ENCODE results near the gene TSSC4. TPM values are rescaled to one million over a fixed set of nuclear protein-coding genes. Genes with fewer than 3 reads are reported as not detected.

The TSSC4 gene
- total and polyA plus RNA-seq, 2 of the 13 experiments (the other 11 are each of a cell fraction or from before 2014, with no cell fraction given), result 16.2 to 58.6 TPM

- TF ChIP-seq, protein P1, sequence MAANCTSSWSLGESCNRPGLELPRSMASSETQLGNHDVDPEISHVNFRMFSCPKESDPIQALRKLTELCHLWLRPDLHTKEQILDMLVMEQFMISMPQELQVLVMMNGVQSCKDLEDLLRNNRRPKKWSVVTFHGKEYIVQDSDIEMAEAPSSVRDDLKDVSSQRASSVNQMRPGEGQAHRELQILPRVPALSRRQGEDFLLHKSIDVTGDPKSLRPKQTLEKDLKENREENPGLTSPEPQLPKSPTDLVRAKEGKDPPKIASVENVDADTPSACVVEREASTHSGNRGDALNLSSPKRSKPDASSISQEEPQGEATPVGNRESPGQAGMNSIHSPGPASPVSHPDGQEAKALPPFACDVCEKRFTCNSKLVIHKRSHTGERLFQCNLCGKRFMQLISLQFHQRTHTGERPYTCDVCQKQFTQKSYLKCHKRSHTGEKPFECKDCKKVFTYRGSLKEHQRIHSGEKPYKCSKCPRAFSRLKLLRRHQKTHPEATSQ (CRISPR knock-in tag; IDR thresholded peaks at IDR 0.05; ENCODE audit: borderline replicate concordance), result no peak
- TF ChIP-seq U2AF2 (IDR thresholded peaks at IDR 0.05; ENCODE audit: low read depth, low read length) (no peak), KDM5B (CRISPR knock-in tag; IDR thresholded peaks at IDR 0.05; ENCODE audit: borderline replicate concordance) (no peak), ZNF292 (CRISPR knock-in tag; IDR thresholded peaks at IDR 0.05; ENCODE audit: borderline replicate concordance, low read depth) (no peak), ZNF546 (CRISPR knock-in tag; conservative IDR thresholded peaks at IDR 0.05) (no peak), ZNF253 (CRISPR knock-in tag; IDR thresholded peaks at IDR 0.05; ENCODE audit: borderline replicate concordance) (no peak), ZSCAN25 (CRISPR knock-in tag; IDR thresholded peaks at IDR 0.05) (peak; percentile 67; the same call in 1 of the 2 replicates), ZNF256 (CRISPR knock-in tag; conservative IDR thresholded peaks at IDR 0.05) (no peak), EED (CRISPR knock-in tag; IDR thresholded peaks at IDR 0.05) (no peak), HDAC6 (IDR thresholded peaks at IDR 0.05; ENCODE audit: low read depth, low read length) (no peak), RFX1 (IDR thresholded peaks at IDR 0.05) (no peak), RFXANK (CRISPR knock-in tag; IDR thresholded peaks at IDR 0.05) (no peak), NFIB (CRISPR knock-in tag; IDR thresholded peaks at IDR 0.05; ENCODE audit: borderline replicate concordance) (no peak), ZNF18 (CRISPR knock-in tag; IDR thresholded peaks at IDR 0.05; ENCODE audit: insufficient replicate concordance) (no peak), ARID2 (CRISPR knock-in tag; IDR thresholded peaks at IDR 0.05; ENCODE audit: borderline replicate concordance) (no peak), WIZ (CRISPR knock-in tag; IDR thresholded peaks at IDR 0.05) (no peak), ATF1 (CRISPR knock-in tag; IDR thresholded peaks at IDR 0.05) (no peak), ELF4 (CRISPR knock-in tag; IDR thresholded peaks at IDR 0.05; ENCODE audit: borderline replicate concordance) (no peak), MIER3 (CRISPR knock-in tag; IDR thresholded peaks at IDR 0.05; ENCODE audit: borderline replicate concordance) (no peak), SIN3B (IDR thresholded peaks at IDR 0.05; ENCODE audit: low read length) (no peak), ZNF567 (CRISPR knock-in tag; IDR thresholded peaks at IDR 0.05; ENCODE audit: borderline replicate concordance) (no peak), ATF3 (CRISPR knock-in tag; IDR thresholded peaks at IDR 0.05) (no peak), HNRNPH1 (optimal IDR thresholded peaks at IDR 0.05; ENCODE audit: low read depth, low read length) (no peak), ZNF234 (CRISPR knock-in tag; conservative IDR thresholded peaks at IDR 0.05) (no peak), REXO4 (CRISPR knock-in tag; IDR thresholded peaks at IDR 0.05; ENCODE audit: borderline replicate concordance) (no peak), JUN (CRISPR knock-in tag; IDR thresholded peaks at IDR 0.05) (no peak)
These were observed 20.1 kb downstream of the TSSC4 start (continued) for GRCh38 chr11:2420502-2421225.

Measured in HepG2 (cell line).